Measurements from ENCODE around the gene CALHM4. TPM values are rescaled to one million over a fixed set of nuclear protein-coding genes. Genes with fewer than 3 reads are reported as not detected.

CALHM4 gene
- total and polyA plus RNA-seq, 2 experiments from 2014 or later: not detected

DNA sequence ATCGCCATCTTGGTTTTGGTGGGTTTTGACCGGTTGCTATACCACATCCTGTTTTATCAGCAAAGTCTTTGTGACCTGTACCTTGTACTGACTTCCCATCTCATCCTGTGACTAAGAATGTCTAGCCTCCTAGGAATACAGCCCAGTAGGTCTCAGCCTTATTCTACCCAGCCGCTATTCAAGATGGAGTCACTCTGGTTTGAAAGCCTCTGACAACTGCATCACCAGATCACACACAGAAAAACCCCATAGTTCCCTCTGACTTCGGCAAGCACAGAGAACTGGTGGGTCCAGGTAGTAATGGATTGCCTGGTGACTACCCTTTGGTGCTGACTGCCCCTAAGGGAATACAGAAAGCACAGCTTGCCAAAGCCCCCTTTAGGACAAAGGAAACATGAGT is 52.4 kb downstream of the CALHM4 start (continued):
- TF ChIP-seq, protein P1, sequence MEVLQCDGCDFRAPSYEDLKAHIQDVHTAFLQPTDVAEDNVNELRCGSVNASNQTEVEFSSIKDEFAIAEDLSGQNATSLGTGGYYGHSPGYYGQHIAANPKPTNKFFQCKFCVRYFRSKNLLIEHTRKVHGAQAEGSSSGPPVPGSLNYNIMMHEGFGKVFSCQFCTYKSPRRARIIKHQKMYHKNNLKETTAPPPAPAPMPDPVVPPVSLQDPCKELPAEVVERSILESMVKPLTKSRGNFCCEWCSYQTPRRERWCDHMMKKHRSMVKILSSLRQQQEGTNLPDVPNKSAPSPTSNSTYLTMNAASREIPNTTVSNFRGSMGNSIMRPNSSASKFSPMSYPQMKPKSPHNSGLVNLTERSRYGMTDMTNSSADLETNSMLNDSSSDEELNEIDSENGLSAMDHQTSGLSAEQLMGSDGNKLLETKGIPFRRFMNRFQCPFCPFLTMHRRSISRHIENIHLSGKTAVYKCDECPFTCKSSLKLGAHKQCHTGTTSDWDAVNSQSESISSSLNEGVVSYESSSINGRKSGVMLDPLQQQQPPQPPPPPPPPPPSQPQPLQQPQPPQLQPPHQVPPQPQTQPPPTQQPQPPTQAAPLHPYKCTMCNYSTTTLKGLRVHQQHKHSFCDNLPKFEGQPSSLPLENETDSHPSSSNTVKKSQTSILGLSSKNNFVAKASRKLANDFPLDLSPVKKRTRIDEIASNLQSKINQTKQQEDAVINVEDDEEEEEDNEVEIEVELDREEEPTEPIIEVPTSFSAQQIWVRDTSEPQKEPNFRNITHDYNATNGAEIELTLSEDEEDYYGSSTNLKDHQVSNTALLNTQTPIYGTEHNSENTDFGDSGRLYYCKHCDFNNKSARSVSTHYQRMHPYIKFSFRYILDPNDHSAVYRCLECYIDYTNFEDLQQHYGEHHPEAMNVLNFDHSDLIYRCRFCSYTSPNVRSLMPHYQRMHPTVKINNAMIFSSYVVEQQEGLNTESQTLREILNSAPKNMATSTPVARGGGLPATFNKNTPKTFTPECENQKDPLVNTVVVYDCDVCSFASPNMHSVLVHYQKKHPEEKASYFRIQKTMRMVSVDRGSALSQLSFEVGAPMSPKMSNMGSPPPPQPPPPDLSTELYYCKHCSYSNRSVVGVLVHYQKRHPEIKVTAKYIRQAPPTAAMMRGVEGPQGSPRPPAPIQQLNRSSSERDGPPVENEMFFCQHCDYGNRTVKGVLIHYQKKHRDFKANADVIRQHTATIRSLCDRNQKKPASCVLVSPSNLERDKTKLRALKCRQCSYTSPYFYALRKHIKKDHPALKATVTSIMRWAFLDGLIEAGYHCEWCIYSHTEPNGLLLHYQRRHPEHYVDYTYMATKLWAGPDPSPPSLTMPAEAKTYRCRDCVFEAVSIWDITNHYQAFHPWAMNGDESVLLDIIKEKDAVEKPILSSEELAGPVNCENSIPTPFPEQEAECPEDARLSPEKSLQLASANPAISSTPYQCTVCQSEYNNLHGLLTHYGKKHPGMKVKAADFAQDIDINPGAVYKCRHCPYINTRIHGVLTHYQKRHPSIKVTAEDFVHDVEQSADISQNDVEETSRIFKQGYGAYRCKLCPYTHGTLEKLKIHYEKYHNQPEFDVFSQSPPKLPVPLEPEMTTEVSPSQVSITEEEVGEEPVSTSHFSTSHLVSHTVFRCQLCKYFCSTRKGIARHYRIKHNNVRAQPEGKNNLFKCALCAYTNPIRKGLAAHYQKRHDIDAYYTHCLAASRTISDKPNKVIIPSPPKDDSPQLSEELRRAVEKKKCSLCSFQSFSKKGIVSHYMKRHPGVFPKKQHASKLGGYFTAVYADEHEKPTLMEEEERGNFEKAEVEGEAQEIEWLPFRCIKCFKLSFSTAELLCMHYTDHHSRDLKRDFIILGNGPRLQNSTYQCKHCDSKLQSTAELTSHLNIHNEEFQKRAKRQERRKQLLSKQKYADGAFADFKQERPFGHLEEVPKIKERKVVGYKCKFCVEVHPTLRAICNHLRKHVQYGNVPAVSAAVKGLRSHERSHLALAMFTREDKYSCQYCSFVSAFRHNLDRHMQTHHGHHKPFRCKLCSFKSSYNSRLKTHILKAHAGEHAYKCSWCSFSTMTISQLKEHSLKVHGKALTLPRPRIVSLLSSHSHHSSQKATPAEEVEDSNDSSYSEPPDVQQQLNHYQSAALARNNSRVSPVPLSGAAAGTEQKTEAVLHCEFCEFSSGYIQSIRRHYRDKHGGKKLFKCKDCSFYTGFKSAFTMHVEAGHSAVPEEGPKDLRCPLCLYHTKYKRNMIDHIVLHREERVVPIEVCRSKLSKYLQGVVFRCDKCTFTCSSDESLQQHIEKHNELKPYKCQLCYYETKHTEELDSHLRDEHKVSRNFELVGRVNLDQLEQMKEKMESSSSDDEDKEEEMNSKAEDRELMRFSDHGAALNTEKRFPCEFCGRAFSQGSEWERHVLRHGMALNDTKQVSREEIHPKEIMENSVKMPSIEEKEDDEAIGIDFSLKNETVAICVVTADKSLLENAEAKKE (CRISPR knock-in tag; IDR thresholded peaks at IDR 0.05): no peak
- TF ChIP-seq, protein P2, sequence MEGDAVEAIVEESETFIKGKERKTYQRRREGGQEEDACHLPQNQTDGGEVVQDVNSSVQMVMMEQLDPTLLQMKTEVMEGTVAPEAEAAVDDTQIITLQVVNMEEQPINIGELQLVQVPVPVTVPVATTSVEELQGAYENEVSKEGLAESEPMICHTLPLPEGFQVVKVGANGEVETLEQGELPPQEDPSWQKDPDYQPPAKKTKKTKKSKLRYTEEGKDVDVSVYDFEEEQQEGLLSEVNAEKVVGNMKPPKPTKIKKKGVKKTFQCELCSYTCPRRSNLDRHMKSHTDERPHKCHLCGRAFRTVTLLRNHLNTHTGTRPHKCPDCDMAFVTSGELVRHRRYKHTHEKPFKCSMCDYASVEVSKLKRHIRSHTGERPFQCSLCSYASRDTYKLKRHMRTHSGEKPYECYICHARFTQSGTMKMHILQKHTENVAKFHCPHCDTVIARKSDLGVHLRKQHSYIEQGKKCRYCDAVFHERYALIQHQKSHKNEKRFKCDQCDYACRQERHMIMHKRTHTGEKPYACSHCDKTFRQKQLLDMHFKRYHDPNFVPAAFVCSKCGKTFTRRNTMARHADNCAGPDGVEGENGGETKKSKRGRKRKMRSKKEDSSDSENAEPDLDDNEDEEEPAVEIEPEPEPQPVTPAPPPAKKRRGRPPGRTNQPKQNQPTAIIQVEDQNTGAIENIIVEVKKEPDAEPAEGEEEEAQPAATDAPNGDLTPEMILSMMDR (conservative IDR thresholded peaks at IDR 0.05; ENCODE audit: low read depth in 2 of 2): no peak
- no peak for TF ChIP-seq JUNB (IDR thresholded peaks at IDR 0.05; ENCODE audit: unreplicated experiment)

Other genes with a start within 250 kb of the CALHM4 start
- 41.5 and 45.2 TPM in 2 replicates for gene DSE, start 182.8 kb upstream of the CALHM4 start, total RNA-seq (2014; rRNA removed; shearing (Covaris generic))
- gene DSE, start 182.8 kb upstream of the CALHM4 start, polyA plus RNA-seq (2016; fragmentation: Nextera tagmentation; extraction: Ambion mirVana): 16.8 and 18.8 TPM in 2 replicates
- 0.27 and 1.6 TPM in 2 replicates for gene CALHM6, start 92.4 kb upstream of the CALHM4 start, total RNA-seq (2014; rRNA removed; shearing (Covaris generic))
- 1.2 and 2.6 TPM in 2 replicates for gene CALHM6, start 92.4 kb upstream of the CALHM4 start, polyA plus RNA-seq (2016; fragmentation: Nextera tagmentation; extraction: Ambion mirVana)
- gene CALHM5, start 42.1 kb upstream of the CALHM4 start, total RNA-seq (2014; rRNA removed; shearing (Covaris generic)): 0.10 and 0.16 TPM in 2 replicates
- 0.02 and 0.03 TPM in 2 replicates for gene CALHM5, start 42.1 kb upstream of the CALHM4 start, polyA plus RNA-seq (2016; fragmentation: Nextera tagmentation; extraction: Ambion mirVana)
- not detected in 2 replicates for gene TRAPPC3L, start 8.1 kb upstream of the CALHM4 start, total RNA-seq (2014; rRNA removed; shearing (Covaris generic))
- gene TRAPPC3L, start 8.1 kb upstream of the CALHM4 start, polyA plus RNA-seq (2016; fragmentation: Nextera tagmentation; extraction: Ambion mirVana): not detected in 2 replicates
- 20.2 and 24.0 TPM in 2 replicates for gene RWDD1, start 17.8 kb downstream of the CALHM4 start, total RNA-seq (2014; rRNA removed; shearing (Covaris generic))
- 171 TPM in 2 replicates for gene RWDD1, start 17.8 kb downstream of the CALHM4 start, polyA plus RNA-seq (2016; fragmentation: Nextera tagmentation; extraction: Ambion mirVana)
- 0.08 and 0.52 TPM in 2 replicates for gene RSPH4A, start 62.7 kb downstream of the CALHM4 start, total RNA-seq (2014; rRNA removed; shearing (Covaris generic))
- gene RSPH4A, start 62.7 kb downstream of the CALHM4 start, polyA plus RNA-seq (2016; fragmentation: Nextera tagmentation; extraction: Ambion mirVana): 0.54 and 1.0 TPM in 2 replicates
- 19.1 and 23.2 TPM in 2 replicates for gene ZUP1, start 115.0 kb downstream of the CALHM4 start, total RNA-seq (2014; rRNA removed; shearing (Covaris generic))
- gene ZUP1, start 115.0 kb downstream of the CALHM4 start, polyA plus RNA-seq (2016; fragmentation: Nextera tagmentation; extraction: Ambion mirVana): 20.4 and 21.4 TPM in 2 replicates
- 9.4 and 16.3 TPM in 2 replicates for gene KPNA5, start 127.5 kb downstream of the CALHM4 start, total RNA-seq (2014; rRNA removed; shearing (Covaris generic))
- gene KPNA5, start 127.5 kb downstream of the CALHM4 start, polyA plus RNA-seq (2016; fragmentation: Nextera tagmentation; extraction: Ambion mirVana): 6.9 and 8.5 TPM in 2 replicates
- gene FAM162B, start 212.0 kb downstream of the CALHM4 start, total RNA-seq (2014; rRNA removed; shearing (Covaris generic)): 5.9 and 6.3 TPM in 2 replicates
- 6.3 and 9.3 TPM in 2 replicates for gene FAM162B, start 212.0 kb downstream of the CALHM4 start, polyA plus RNA-seq (2016; fragmentation: Nextera tagmentation; extraction: Ambion mirVana)

Data from GM23338 (cell line).